Vagina (tissue), 2 donors: ENCODE data around the gene RAC3. TPM values are rescaled to one million over a fixed set of nuclear protein-coding genes. Genes with fewer than 3 reads are reported as not detected.

ENCODE experiments used
- DNase-seq, 2 donors: peaks; one replicate each; pipeline ENCODE4 v3.0.0-alpha.2; 2017; ENCODE audit errors: extremely low spot score in 2 of 2
- H3K27ac ChIP-seq: fragments of 200-600 bp; sonication (generic); one replicate; pipeline ENCODE4 v1.5.1; 2019
- H3K27me3 ChIP-seq: fragments of 200-600 bp; sonication (generic); one replicate; pipeline ENCODE4 v1.5.1; 2019
- H3K36me3 ChIP-seq, 2 donors: fragments of 200-600 bp; sonication (generic); one replicate each; pipeline ENCODE4 v1.5.1; 2017 to 2019
- H3K4me1 ChIP-seq: fragments of 200-600 bp; sonication (generic); one replicate; pipeline ENCODE4 v1.5.1; 2019
- H3K4me3 ChIP-seq, 2 donors: fragments of 200-600 bp; sonication (generic); 1 replicate in 1 of 2; 2 replicates in 1 of 2; pipeline ENCODE4 v1.5.1; 2016 to 2019
- H3K9me3 ChIP-seq: fragments of 200-600 bp; sonication (generic); one replicate; pipeline ENCODE4 v1.5.1; 2019
- CTCF ChIP-seq, 3 experiments: fragments of 450-650 bp in 2 of 3; fragments of 200-600 bp in 1 of 3; sonication (generic) in 1 of 3; IDR thresholded peaks; one replicate each; pipeline ENCODE4 v1.5.1; 2017 to 2019; ENCODE audit warnings: antibody characterized with exemption in 3 of 3, mild to moderate bottlenecking in 2 of 3, moderate library complexity in 2 of 3
- POLR2A ChIP-seq, 2 donors: fragments of 450-650 bp; IDR thresholded peaks; one replicate each; pipeline ENCODE4 v1.6.1; 2017; ENCODE audit warnings: antibody characterized with exemption in 2 of 2, mild to moderate bottlenecking in 2 of 2, moderate library complexity in 2 of 2
- POLR2AphosphoS5 ChIP-seq, 2 donors: sonication (generic); formaldehyde crosslinking; IDR thresholded peaks; one replicate each; pipeline ENCODE4 v1.9.0; 2017; ENCODE audit warnings: antibody characterized with exemption in 2 of 2, mild to moderate bottlenecking in 2 of 2, low read depth in 1 of 2; ENCODE audit not compliant: insufficient read depth in 1 of 2
- intact Hi-C: fragments of 100-400 bp; cut with DNase I; formaldehyde crosslinking; loops from one replicate; pipeline ENCODE4 v1.15.1; 2023
- total RNA-seq: library from RNA; depleted of rRNA; stranded (reverse); fragments of >200 nt; gene quantifications from one replicate; pipeline ENCODE4 v1.2.3, GENCODE V29; 2016

The RAC3 gene
- total RNA-seq, 1 donor from 2014 or later: 12.8 TPM

DNA sequence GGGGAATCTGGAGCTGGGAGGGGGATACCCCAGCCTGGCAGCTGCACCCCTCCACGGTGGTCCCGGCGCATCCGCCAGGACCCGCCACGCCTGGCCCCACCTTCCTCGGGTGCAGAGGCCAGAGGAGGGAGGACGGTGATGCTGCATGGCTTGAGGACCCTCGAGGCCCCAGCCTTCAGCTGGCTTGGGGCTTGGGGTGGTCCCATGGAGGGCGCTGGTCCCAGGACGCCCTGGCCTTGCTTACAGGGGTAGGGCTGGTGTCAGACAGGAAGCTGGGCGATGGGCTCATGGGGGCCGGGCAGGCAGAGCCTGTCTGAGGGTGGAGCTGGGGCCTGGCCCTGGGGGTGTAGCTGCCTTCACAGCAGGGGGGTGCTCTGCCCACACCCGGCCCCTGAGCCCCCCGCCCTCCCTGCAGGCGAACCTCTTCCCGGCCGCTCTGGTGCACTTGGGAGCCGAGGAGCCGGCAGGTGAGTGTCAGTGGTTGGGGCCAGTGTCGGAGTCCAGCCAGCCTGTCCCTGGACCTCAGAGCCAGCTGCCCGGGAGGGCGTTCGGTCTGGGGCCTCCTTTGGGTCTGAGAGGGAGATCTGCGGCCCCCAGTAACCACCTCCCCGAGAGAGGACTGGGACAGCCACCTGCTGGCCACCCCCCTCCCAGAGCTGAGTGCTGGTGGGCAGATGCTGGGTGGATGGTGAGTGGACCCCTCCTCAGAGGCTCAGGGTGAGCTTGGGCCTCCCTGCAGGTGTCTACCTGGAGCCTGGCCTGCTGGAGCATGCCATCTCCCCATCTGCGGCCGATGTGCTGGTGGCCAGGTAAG, 15.2 kb upstream of the RAC3 start:
- Histone ChIP-seq H3K27me3 (no peaks in the 10 kb centered on the region), H3K4me3 (no peak overlapping the region), H3K27ac (no peak overlapping the region), H3K4me1 (peaks cover 51% of the 10 kb centered on the region), H3K36me3 (no peaks in the 10 kb centered on the region), H3K9me3 (no peaks in the 10 kb centered on the region)
- no peak for DNase-seq
- TF ChIP-seq CTCF (IDR thresholded peaks at IDR 0.05): no peak
- TF ChIP-seq POLR2A (IDR thresholded peaks at IDR 0.05): no peak
- no peak for TF ChIP-seq POLR2AphosphoS5 (IDR thresholded peaks at IDR 0.05; ENCODE audit: insufficient read depth in 1 of 2, low read depth in 1 of 2)
- intact Hi-C loops: no loop called here

GRCh38 chr17:82016875-82017459, 14.5 kb upstream of the RAC3 start:
- Histone ChIP-seq H3K27me3 (no peaks in the 10 kb centered on the region), H3K9me3 (no peaks in the 10 kb centered on the region), H3K4me1 (peaks cover 57% of the 10 kb centered on the region), H3K27ac (no peak overlapping the region), H3K36me3 (no peaks in the 10 kb centered on the region), H3K4me3 (no peak overlapping the region)
- DNase-seq: no peak
- intact Hi-C loops: no loop called here
- TF ChIP-seq POLR2A (IDR thresholded peaks at IDR 0.05) (no peak), CTCF (IDR thresholded peaks at IDR 0.05) (no peak), POLR2AphosphoS5 (IDR thresholded peaks at IDR 0.05; ENCODE audit: insufficient read depth in 1 of 2, low read depth in 1 of 2) (no peak)

- no peaks in the 10 kb centered on the region for H3K36me3 ChIP-seq
- no peaks in the 10 kb centered on the region for H3K27me3 ChIP-seq
- no peak overlapping the region for H3K27ac ChIP-seq
- intact Hi-C loops: no loop called here
- H3K4me3 ChIP-seq: no peak overlapping the region
- H3K4me1 ChIP-seq: peaks cover 55% of the 10 kb centered on the region
- no peaks in the 10 kb centered on the region for H3K9me3 ChIP-seq
- DNase-seq: no peak
- TF ChIP-seq CTCF (IDR thresholded peaks at IDR 0.05) (no peak), POLR2A (IDR thresholded peaks at IDR 0.05) (no peak), POLR2AphosphoS5 (IDR thresholded peaks at IDR 0.05; ENCODE audit: insufficient read depth in 1 of 2, low read depth in 1 of 2) (no peak)
Measured at GRCh38 chr17:82017612-82018151, 13.8 kb upstream of the RAC3 start.

- intact Hi-C loops: no loop called here
- Histone ChIP-seq H3K9me3 (no peaks in the 10 kb centered on the region), H3K27me3 (no peaks in the 10 kb centered on the region), H3K27ac (no peak overlapping the region), H3K4me1 (peaks cover 49% of the 10 kb centered on the region), H3K36me3 (no peaks in the 10 kb centered on the region), H3K4me3 (no peak overlapping the region)
- no peak for DNase-seq
- TF ChIP-seq POLR2A (IDR thresholded peaks at IDR 0.05): no peak
- no peak for TF ChIP-seq CTCF (IDR thresholded peaks at IDR 0.05)
- no peak for TF ChIP-seq POLR2AphosphoS5 (IDR thresholded peaks at IDR 0.05; ENCODE audit: insufficient read depth in 1 of 2, low read depth in 1 of 2)
Measured at GRCh38 chr17:82018152-82018988, 13.1 kb upstream of the RAC3 start.
